HG02970 (cell line): ENCODE results near the gene MPDZ.

Experiments used
- ATAC-seq: cut with Tn5 transposase; IDR thresholded peaks from one replicate; pipeline ENCODE4 v1.9.1; 2021; ENCODE audit warnings: mild to moderate bottlenecking, moderate library complexity, moderate number of reproducible peaks; ENCODE audit not compliant: unreplicated experiment, low FRiP score

Gene MPDZ

GRCh38 chr9:13140843-13141592, 138.5 kb downstream of the MPDZ start:
- no peak for ATAC-seq

- ATAC-seq: no peak
Observed at GRCh38 chr9:13139641-13140171, 139.8 kb downstream of the MPDZ start.

GRCh38 chr9:13137426-13137825, 142.1 kb downstream of the MPDZ start:
- no peak for ATAC-seq

GRCh38 chr9:13131991-13132390, 147.5 kb downstream of the MPDZ start:
- ATAC-seq: no peak

- no peak for ATAC-seq
Observed at GRCh38 chr9:13131416-13131815, 148.1 kb downstream of the MPDZ start.

- no peak for ATAC-seq
Observed at GRCh38 chr9:13128266-13128860, 151.1 kb downstream of the MPDZ start.

GRCh38 chr9:13127131-13127530, 152.4 kb downstream of the MPDZ start:
- ATAC-seq: no peak

- no peak for ATAC-seq
Observed at GRCh38 chr9:13125261-13125660, 154.2 kb downstream of the MPDZ start.

- no peak for ATAC-seq
Observed at GRCh38 chr9:13122756-13123369, 156.6 kb downstream of the MPDZ start.

- no peak for ATAC-seq
Observed at GRCh38 chr9:13118313-13118712, 161.2 kb downstream of the MPDZ start.

- no peak for ATAC-seq
Observed at GRCh38 chr9:13116292-13116691, 163.2 kb downstream of the MPDZ start.

- no peak for ATAC-seq
Observed at GRCh38 chr9:13113751-13114150, 165.7 kb downstream of the MPDZ start.

- no peak for ATAC-seq
Observed at GRCh38 chr9:13113216-13113615, 166.3 kb downstream of the MPDZ start.

GRCh38 chr9:13111778-13112177, 167.7 kb downstream of the MPDZ start:
- ATAC-seq: no peak

GRCh38 chr9:13110766-13111417, 168.6 kb downstream of the MPDZ start:
- no peak for ATAC-seq

GRCh38 chr9:13109781-13110180, 169.7 kb downstream of the MPDZ start:
- ATAC-seq: no peak

GRCh38 chr9:13107008-13107407, 172.5 kb downstream of the MPDZ start:
- ATAC-seq: no peak

- ATAC-seq: no peak
Observed at GRCh38 chr9:13100914-13101572, 178.4 kb downstream of the MPDZ start.

- ATAC-seq: no peak
Observed at GRCh38 chr9:13095056-13095455, 184.4 kb downstream of the MPDZ start.

GRCh38 chr9:13090628-13091027, 188.9 kb downstream of the MPDZ start:
- no peak for ATAC-seq

- no peak for ATAC-seq
Observed at GRCh38 chr9:13089666-13090065, 189.8 kb downstream of the MPDZ start.
